ENCODE results near the gene SERTM2. TPM values are rescaled to one million over a fixed set of nuclear protein-coding genes. Genes with fewer than 3 reads are reported as not detected.
A peak's percentile ranks its signal among the peaks of the same experiment; 100 is the strongest.

The SERTM2 gene
- total and polyA plus RNA-seq, 2 donors from 2014 or later, result 0.22 to 0.35 TPM

- no peak overlapping the region for H3K9ac ChIP-seq (ENCODE audit: low read length in 3 of 3)
- H3K27me3 ChIP-seq (ENCODE audit: control insufficient read depth, insufficient read depth, low read length), result peaks cover 5% of the 10 kb centered on the region
- DNase-seq (no peak), FAIRE-seq (no peak)
- H3K4me3 ChIP-seq (ENCODE audit: low read length in 3 of 3), result no peak overlapping the region
- no peak overlapping the region for H3K27ac ChIP-seq (ENCODE audit: low read depth in 2 of 2, low read length in 2 of 2)
- H3K36me3 ChIP-seq (ENCODE audit: control insufficient read depth in 2 of 3, insufficient read depth in 3 of 3, low read length in 3 of 3), result no peaks in the 10 kb centered on the region
- intact Hi-C loops (cut with DNase I), result no loop called here
- no peak for TF ChIP-seq CTCF (IDR thresholded peaks at IDR 0.05; ENCODE audit: borderline replicate concordance, extremely low read depth, insufficient read depth)
- H3K4me1 ChIP-seq (ENCODE audit: control insufficient read depth in 2 of 3, insufficient read depth in 2 of 3, low read depth in 1 of 3, low read length in 3 of 3), result no peaks in the 10 kb centered on the region
- H3K9me3 ChIP-seq (ENCODE audit: control insufficient read depth in 2 of 3, insufficient read depth in 1 of 3, low read length in 3 of 3), result no peaks in the 10 kb centered on the region
Observed at GRCh38 chrX:111507933-111508332, 3.5 kb upstream of the SERTM2 start.

GRCh38 chrX:111515298-111515697 is 3.9 kb downstream of the SERTM2 start:
- no peak overlapping the region for H3K27ac ChIP-seq (ENCODE audit: low read depth in 2 of 2, low read length in 2 of 2)
- TF ChIP-seq CTCF (IDR thresholded peaks at IDR 0.05; ENCODE audit: borderline replicate concordance, extremely low read depth, insufficient read depth), result no peak
- peaks cover 2% of the 10 kb centered on the region for H3K27me3 ChIP-seq (ENCODE audit: control insufficient read depth, insufficient read depth, low read length)
- DNase-seq, result no peak
- intact Hi-C loops (cut with DNase I), result no loop called here
- no peak overlapping the region for H3K4me3 ChIP-seq (ENCODE audit: low read length in 3 of 3)
- no peak for FAIRE-seq
- no peaks in the 10 kb centered on the region for H3K9me3 ChIP-seq (ENCODE audit: control insufficient read depth in 2 of 3, insufficient read depth in 1 of 3, low read length in 3 of 3)
- H3K4me1 ChIP-seq (ENCODE audit: control insufficient read depth in 2 of 3, insufficient read depth in 2 of 3, low read depth in 1 of 3, low read length in 3 of 3), result no peaks in the 10 kb centered on the region
- H3K36me3 ChIP-seq (ENCODE audit: control insufficient read depth in 2 of 3, insufficient read depth in 3 of 3, low read length in 3 of 3), result no peaks in the 10 kb centered on the region
- no peak overlapping the region for H3K9ac ChIP-seq (ENCODE audit: low read length in 3 of 3)

GRCh38 chrX:111518667-111519066 is 7.2 kb downstream of the SERTM2 start:
- Histone ChIP-seq H3K9ac (ENCODE audit: low read length in 3 of 3) (no peak overlapping the region), H3K4me1 (ENCODE audit: control insufficient read depth in 2 of 3, insufficient read depth in 2 of 3, low read depth in 1 of 3, low read length in 3 of 3) (no peaks in the 10 kb centered on the region), H3K9me3 (ENCODE audit: control insufficient read depth in 2 of 3, insufficient read depth in 1 of 3, low read length in 3 of 3) (no peaks in the 10 kb centered on the region), H3K27ac (ENCODE audit: low read depth in 2 of 2, low read length in 2 of 2) (no peak overlapping the region), H3K27me3 (ENCODE audit: control insufficient read depth, insufficient read depth, low read length) (peaks cover 4% of the 10 kb centered on the region), H3K36me3 (ENCODE audit: control insufficient read depth in 2 of 3, insufficient read depth in 3 of 3, low read length in 3 of 3) (no peaks in the 10 kb centered on the region), H3K4me3 (ENCODE audit: low read length in 3 of 3) (no peak overlapping the region)
- FAIRE-seq (no peak), DNase-seq (no peak)
- intact Hi-C loops (cut with DNase I), result no loop called here
- TF ChIP-seq CTCF (IDR thresholded peaks at IDR 0.05; ENCODE audit: borderline replicate concordance, extremely low read depth, insufficient read depth), result no peak

DNA sequence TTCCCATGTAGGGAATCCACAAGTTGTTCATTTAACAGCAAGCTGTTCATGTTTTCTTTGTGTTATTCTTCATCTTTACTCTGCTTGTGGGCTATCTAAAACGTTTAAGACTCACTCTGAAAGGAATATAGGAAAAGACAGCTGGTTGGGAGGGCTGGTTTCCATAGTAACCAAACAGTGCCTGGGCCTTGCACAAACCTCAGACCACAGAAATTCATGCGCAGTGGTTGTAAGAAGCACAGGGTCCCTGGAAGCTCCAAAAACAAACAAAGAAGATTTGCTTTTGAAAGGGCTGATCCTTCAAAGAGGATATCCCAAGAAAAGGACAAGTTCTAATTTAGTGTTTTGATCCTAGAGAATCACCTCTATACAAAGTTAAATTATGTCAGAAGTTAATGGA is 7.8 kb downstream of the SERTM2 start:
- no peak overlapping the region for H3K27ac ChIP-seq (ENCODE audit: low read depth in 2 of 2, low read length in 2 of 2)
- H3K9me3 ChIP-seq (ENCODE audit: control insufficient read depth in 2 of 3, insufficient read depth in 1 of 3, low read length in 3 of 3), result no peaks in the 10 kb centered on the region
- no peak for TF ChIP-seq CTCF (IDR thresholded peaks at IDR 0.05; ENCODE audit: borderline replicate concordance, extremely low read depth, insufficient read depth)
- DNase-seq (peak in 4 of 5 donors; percentile 33 to 71 (median 48)), FAIRE-seq (no peak)
- H3K9ac ChIP-seq (ENCODE audit: low read length in 3 of 3), result no peak overlapping the region
- H3K27me3 ChIP-seq (ENCODE audit: control insufficient read depth, insufficient read depth, low read length), result peaks cover 4% of the 10 kb centered on the region
- intact Hi-C loops (cut with DNase I), result no loop called here
- no peaks in the 10 kb centered on the region for H3K36me3 ChIP-seq (ENCODE audit: control insufficient read depth in 2 of 3, insufficient read depth in 3 of 3, low read length in 3 of 3)
- H3K4me3 ChIP-seq (ENCODE audit: low read length in 3 of 3), result no peak overlapping the region
- no peaks in the 10 kb centered on the region for H3K4me1 ChIP-seq (ENCODE audit: control insufficient read depth in 2 of 3, insufficient read depth in 2 of 3, low read depth in 1 of 3, low read length in 3 of 3)

Data from kidney (tissue), 14 donors.